GM12891 (cell line): ENCODE results near the gene BAZ1A.

Experiments
- POLR2A ChIP-seq: IDR thresholded peaks from 2 replicates; pipeline ENCODE4 v1.6.1; 2011; ENCODE audit warnings: low read depth, low read length, control low read depth
- POLR2AphosphoS5 ChIP-seq: IDR thresholded peaks from 2 replicates; pipeline ENCODE4 v1.6.1; 2011; ENCODE audit warnings: low read depth, low read length, control low read depth
- SPI1 ChIP-seq: IDR thresholded peaks from 2 replicates; pipeline ENCODE4 v1.6.1; 2011; ENCODE audit warnings: low read depth, low read length, control low read depth
- TAF1 ChIP-seq: IDR thresholded peaks from 2 replicates; pipeline ENCODE4 v1.6.1; 2011; ENCODE audit warnings: low read depth, low read length, control low read depth

GRCh38 chr14:34865889-34866574 is 9.1 kb downstream of the BAZ1A start:
- TF ChIP-seq POLR2A (no peak), POLR2AphosphoS5 (no peak), TAF1 (no peak), SPI1 (no peak)
